ENCODE results near the gene SPAG6. TPM values are rescaled to one million over a fixed set of nuclear protein-coding genes. Genes with fewer than 3 reads are reported as not detected.

SPAG6 gene
- total RNA-seq, 2 experiments from 2014 or later: 0.70 to 0.90 TPM

DNA sequence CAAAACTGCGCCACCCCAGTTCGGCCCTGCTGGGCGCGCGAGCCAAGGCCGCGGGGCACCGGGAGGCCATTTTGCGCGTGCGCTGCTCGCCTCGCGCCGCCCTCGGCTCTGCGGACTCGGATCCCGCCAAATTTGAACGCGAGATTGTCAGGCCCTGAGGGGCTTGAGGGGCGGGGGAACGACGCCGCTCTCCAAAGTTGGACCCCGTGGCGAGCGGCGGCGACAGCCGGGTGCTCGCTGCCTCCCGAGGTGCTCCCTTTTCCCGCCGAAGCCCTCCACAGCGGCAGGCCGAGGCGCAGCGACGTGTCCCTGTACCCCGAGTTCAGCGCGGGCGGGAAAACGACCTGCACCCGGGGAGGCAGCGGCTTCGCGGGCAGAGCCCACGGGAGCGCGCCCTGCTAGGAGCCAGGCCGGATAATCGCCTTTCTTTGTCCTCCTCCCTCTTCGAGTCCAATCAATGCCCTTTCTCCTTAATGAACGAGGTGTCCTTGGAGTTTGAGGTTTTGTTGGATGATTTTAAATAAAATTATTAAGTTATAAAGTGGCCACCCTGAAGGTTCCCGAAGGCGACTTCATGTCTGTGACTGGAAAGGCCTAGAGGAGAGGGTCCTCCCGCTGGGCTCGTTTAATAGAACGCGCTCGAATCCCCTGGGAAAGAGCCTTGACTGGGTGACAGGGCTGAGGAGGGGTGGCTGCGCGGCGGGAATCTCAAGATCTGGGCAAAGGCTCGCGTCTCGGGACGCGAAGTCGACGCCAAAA, 10.7 kb upstream of the SPAG6 start:
- Mint-ChIP-seq H3K4me1 (ENCODE audit: low read depth) (peaks cover 52% of the 10 kb centered on the region), H3K9me3 (ENCODE audit: insufficient read depth) (no peaks in the 10 kb centered on the region), H3K27me3 (ENCODE audit: low read depth) (peaks cover 43% of the 10 kb centered on the region), H3K27ac (peak overlapping the region; percentile 74), H3K36me3 (ENCODE audit: low read depth) (peaks cover 21% of the 10 kb centered on the region), H3K4me3 (peak overlapping the region; percentile 74)
- no peak for DNase-seq
- ChIA-PET POLR2A (interaction anchor here (1.1 kb wide), 1 partner anchor 15 kb away, joined by 3 read pairs; no protein-coding TSS in a partner anchor), CTCF (interaction anchor here (0.9 to 1.1 kb wide), 2 partner anchors 9 to 15 kb away, joined by 3 to 4 read pairs; no protein-coding TSS in a partner anchor)
- peak; percentile 2 for ATAC-seq

DNA sequence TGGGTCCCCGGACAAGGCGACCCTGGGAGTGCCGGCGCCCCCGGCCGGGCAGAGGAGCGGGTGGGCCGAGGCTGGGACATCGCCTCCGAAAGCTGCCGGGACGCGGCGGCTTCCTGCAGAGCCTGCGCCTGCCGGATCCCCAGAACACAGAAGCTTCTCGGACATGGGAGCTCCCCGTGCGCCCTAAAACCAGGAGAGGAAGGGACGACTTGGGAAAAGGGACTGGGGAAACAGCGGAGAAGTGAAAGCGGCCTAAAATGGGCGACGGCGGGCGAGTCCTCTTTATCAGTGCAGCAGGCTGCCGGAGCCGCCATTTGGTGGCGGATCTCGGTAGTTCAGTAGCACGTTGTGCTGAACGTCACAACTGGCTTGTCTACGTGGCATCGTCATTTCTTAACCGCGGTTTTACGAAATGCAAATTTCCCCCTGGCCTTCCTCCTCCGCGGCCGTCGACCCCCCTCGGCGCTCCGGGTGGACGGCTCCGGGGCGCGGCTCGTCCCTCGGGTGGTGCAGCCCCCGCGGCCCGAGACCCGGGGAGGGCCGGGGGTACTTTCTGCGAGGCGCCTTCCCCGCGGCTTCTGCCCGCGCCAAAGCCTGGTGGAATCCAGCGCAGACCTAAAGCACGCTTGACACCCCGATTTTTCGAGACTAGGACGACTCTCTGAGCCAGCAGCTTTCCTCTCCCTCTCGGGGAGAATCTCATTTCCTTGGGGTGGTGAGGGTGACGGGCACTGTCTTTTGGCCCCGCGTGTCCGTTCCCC, 9.9 kb upstream of the SPAG6 start:
- Mint-ChIP-seq H3K27ac (peak overlapping the region; percentile 74), H3K9me3 (ENCODE audit: insufficient read depth) (no peaks in the 10 kb centered on the region), H3K4me1 (ENCODE audit: low read depth) (peaks cover 58% of the 10 kb centered on the region), H3K36me3 (ENCODE audit: low read depth) (peaks cover 17% of the 10 kb centered on the region), H3K27me3 (ENCODE audit: low read depth) (peaks cover 45% of the 10 kb centered on the region), H3K4me3 (peak overlapping the region; percentile 74)
- POLR2A ChIA-PET: interaction anchor here (1.1 kb wide), 1 partner anchor 15 kb away, joined by 3 read pairs; no protein-coding TSS in a partner anchor
- peak; percentile 66 for ATAC-seq
- peak; percentile 76 for DNase-seq
- CTCF ChIA-PET: interaction anchor here (0.9 to 1.1 kb wide), 2 partner anchors 9 to 16 kb away, joined by 3 to 4 read pairs; no protein-coding TSS in a partner anchor

DNA sequence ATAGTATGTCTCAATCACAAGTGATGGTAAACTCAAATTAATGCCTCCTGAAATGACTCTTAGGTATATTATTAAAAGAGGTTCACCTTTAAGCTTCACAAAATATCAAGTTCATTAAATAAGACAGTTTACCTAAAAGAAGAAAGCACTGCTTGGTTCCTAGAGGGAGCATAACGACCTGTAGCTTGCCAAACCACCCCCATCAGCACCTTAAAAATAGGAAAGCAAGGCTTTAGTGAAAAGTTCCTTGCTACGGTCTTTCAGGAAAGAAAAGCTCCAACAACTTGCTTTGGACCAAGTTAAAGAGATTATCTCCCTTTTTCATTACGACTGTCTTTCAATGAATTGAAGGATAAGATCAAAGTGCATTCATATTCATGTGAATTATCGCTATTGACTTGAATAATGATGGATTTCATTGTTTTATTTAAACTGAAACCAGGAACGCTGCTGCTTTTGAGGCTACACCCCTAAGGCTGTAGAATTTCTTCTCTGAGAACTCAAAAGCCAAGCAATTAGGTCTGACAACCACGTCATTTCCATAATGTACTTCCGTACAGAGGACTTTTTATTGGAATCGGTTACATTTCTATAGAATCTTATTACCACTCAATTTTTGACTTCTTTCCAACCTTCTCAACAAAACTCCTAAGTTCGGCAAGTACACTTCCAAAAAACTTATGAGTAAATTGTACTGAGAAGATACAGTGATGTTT, 7.0 kb upstream of the SPAG6 start:
- POLR2A ChIA-PET: interaction anchor here (0.6 kb wide), 2 partner anchors 39 to 358 kb away, joined by 3 to 4 read pairs; no protein-coding TSS in a partner anchor
- Mint-ChIP-seq H3K4me1 (ENCODE audit: low read depth) (peaks cover 55% of the 10 kb centered on the region), H3K36me3 (ENCODE audit: low read depth) (peaks cover 8% of the 10 kb centered on the region), H3K9me3 (ENCODE audit: insufficient read depth) (no peaks in the 10 kb centered on the region), H3K27me3 (ENCODE audit: low read depth) (peaks cover 60% of the 10 kb centered on the region), H3K4me3 (no peak overlapping the region), H3K27ac (no peak overlapping the region)
- CTCF ChIA-PET: interaction anchor here (1.0 to 1.6 kb wide), 2 partner anchors 27 to 328 kb away, joined by 3 to 4 read pairs; no protein-coding TSS in a partner anchor
- ATAC-seq (no peak), DNase-seq (no peak)

DNA sequence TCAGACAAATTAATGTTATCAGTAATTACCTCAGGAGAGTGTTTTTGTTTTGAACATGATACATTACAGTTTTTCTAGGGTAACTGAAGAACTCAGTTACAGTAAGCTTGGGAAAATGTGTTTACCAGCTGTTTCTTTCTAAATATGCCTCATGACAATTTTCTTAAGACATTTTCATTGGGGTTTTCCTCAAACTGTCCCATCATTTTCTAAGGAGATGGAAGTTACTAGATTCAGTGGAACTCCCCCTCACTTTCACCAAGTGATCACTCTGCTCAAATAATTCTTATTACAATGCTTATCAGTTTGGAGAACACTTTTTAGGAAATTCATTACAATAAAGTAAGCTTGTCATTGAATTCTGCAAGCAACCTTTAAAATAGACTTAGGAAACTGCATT, 6.4 kb upstream of the SPAG6 start:
- ChIA-PET CTCF (interaction anchor here (1.0 to 1.7 kb wide), 3 partner anchors 11 to 329 kb away, joined by 3 to 4 read pairs (median 4); no protein-coding TSS in a partner anchor), POLR2A (interaction anchor here (0.6 kb wide), 2 partner anchors 38 to 358 kb away, joined by 3 to 4 read pairs; no protein-coding TSS in a partner anchor)
- peaks cover 2% of the 10 kb centered on the region for H3K36me3 Mint-ChIP-seq (ENCODE audit: low read depth)
- no peak for DNase-seq
- H3K4me1 Mint-ChIP-seq (ENCODE audit: low read depth): peaks cover 49% of the 10 kb centered on the region
- peaks cover 61% of the 10 kb centered on the region for H3K27me3 Mint-ChIP-seq (ENCODE audit: low read depth)
- no peak overlapping the region for H3K27ac Mint-ChIP-seq
- H3K4me3 Mint-ChIP-seq: no peak overlapping the region
- no peak for ATAC-seq
- no peaks in the 10 kb centered on the region for H3K9me3 Mint-ChIP-seq (ENCODE audit: insufficient read depth)

DNA sequence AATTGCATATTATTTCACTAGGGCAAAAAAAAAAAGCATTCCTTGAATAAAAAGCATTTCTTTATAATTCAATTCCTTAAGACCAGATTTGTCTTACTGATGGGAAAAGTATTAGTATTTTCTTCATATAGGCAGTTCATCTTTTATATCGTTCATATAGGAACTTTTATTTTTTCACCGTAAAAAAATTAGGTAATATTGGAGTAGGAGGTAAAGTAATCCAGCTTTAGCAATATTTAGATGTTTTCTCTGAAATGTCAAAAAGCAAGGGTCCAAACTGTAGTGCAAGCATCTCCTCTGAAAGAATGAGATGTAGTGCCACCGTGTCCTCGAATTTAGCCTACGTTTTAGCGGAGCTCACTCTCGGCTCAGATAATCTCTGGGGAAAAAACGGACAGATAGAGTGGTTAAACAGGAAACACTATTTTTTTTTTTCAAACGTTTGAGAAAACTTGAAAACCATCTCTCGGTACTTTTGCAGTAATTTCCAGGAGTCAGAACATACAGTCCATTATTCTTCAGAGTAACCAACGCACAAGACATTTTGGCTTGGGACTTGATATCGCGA, 5.5 kb upstream of the SPAG6 start:
- Mint-ChIP-seq H3K9me3 (ENCODE audit: insufficient read depth) (no peaks in the 10 kb centered on the region), H3K27ac (peak overlapping the region; percentile 91), H3K4me1 (ENCODE audit: low read depth) (peaks cover 49% of the 10 kb centered on the region), H3K4me3 (peak overlapping the region; percentile 86), H3K27me3 (ENCODE audit: low read depth) (peaks cover 71% of the 10 kb centered on the region), H3K36me3 (ENCODE audit: low read depth) (peaks cover 8% of the 10 kb centered on the region)
- CTCF ChIA-PET: interaction anchor here (0.6 to 1.7 kb wide), 10 partner anchors 9 to 249 kb away, joined by 3 to 7 read pairs (median 4); partner anchors contain the start of gene COMMD3
- ATAC-seq (no peak), DNase-seq (no peak)
- POLR2A ChIA-PET: interaction anchor here (0.6 to 2.5 kb wide), 11 partner anchors 15 to 840 kb away, joined by 3 to 8 read pairs (median 4); partner anchors contain the start of gene DNAJC1

DNA sequence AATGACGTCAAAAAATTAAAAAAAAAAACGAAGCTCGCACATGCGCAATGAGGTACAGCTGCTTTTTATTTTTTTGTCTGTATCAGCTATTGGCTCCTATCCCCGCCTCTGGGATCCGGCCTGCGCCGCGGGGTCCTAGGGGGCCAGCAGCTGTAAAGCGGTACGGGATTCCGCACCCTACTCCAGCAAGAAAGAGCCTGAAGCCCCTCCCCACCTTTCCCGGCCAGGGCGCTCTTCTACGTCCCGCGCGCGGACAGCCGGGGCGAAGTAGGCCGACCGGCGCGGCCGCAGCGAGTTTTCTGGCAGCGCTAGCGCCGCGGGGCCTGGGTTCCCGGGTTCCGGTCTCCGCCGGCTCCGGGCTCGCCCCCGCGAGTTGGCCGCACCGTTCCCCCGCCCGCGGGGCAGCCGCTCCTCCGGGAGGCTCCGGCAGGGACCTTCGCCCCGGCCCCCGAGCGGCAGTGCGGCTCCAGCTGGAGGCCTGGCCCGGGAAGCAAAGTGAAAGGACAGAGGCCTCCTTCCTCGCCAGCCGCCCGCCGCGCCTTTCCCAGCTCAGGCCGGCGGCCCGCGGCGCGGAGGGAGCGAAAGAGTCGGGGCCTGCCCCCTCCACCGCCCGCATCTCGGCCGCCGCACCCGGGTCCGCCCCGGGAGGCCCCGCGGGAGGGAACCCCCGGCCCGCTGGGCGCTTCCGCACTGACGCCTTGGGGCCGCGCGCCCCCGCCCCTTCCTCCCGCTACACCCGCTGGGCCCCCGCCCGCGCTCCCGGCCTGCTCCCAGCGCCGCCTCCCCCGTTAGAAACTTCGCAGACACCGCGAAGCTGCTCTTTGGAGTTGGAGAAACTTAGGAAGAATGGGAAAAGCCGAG, 4.7 kb upstream of the SPAG6 start:
- peak; percentile 59 for ATAC-seq
- Mint-ChIP-seq H3K36me3 (ENCODE audit: low read depth) (peaks cover 9% of the 10 kb centered on the region), H3K4me3 (peak overlapping the region; percentile 86), H3K27ac (peak overlapping the region; percentile 91), H3K4me1 (ENCODE audit: low read depth) (peaks cover 47% of the 10 kb centered on the region), H3K9me3 (ENCODE audit: insufficient read depth) (no peaks in the 10 kb centered on the region), H3K27me3 (ENCODE audit: low read depth) (peaks cover 71% of the 10 kb centered on the region)
- peak; percentile 72 for DNase-seq
- POLR2A ChIA-PET: interaction anchor here (0.6 to 2.5 kb wide), 11 partner anchors 16 to 840 kb away, joined by 3 to 8 read pairs (median 4); partner anchors contain the start of gene DNAJC1
- CTCF ChIA-PET: interaction anchor here (0.6 to 1.7 kb wide), 10 partner anchors 9 to 649 kb away, joined by 3 to 7 read pairs (median 4); partner anchors contain the start of gene COMMD3

DNA sequence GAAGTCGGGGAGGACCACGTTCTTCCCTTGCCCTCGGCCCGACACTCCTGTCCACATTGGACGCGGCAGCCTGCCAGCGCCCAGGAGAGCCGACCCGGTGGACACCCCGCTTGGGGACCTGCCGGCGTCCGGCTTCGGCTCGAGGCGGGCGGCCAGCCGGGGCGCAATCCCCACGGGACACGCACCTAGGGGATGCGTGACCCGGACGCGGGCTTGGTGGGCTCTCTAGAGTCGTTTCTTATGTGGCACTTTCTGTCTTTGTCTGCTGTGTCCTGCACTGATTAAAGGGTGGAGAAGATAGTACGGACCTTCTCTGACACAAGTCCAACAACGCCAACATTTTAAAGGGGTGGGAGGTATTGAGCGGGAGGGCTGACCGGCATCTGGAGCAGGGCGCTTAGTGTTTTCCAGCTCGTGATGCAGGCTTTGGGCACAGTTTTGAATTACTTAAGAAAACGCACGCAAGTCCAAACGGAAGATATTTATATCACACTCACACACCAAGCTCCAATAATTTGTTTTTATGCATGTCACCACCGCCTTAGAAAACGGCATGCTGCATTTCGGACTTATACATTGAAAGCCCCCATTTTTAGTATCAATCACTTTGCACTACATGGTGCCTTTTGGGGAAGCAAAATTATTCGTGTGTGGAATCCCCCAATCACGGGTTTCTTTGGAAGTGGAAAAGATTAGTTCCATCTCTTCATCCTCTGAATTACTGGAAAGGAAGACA, 3.9 kb upstream of the SPAG6 start:
- Mint-ChIP-seq H3K36me3 (ENCODE audit: low read depth) (peaks cover 9% of the 10 kb centered on the region), H3K27ac (peak overlapping the region; percentile 55), H3K4me3 (peak overlapping the region; percentile 69), H3K9me3 (ENCODE audit: insufficient read depth) (no peaks in the 10 kb centered on the region), H3K27me3 (ENCODE audit: low read depth) (peaks cover 76% of the 10 kb centered on the region), H3K4me1 (ENCODE audit: low read depth) (peaks cover 48% of the 10 kb centered on the region)
- ChIA-PET POLR2A (interaction anchor here (1.4 to 2.5 kb wide), 3 partner anchors 17 to 27 kb away, joined by 7 to 8 read pairs (median 7); no protein-coding TSS in a partner anchor), CTCF (interaction anchor here (1.0 to 1.7 kb wide), 5 partner anchors 10 to 648 kb away, joined by 3 to 7 read pairs (median 6); no protein-coding TSS in a partner anchor)
- ATAC-seq (peak; percentile 5), DNase-seq (no peak)

DNA sequence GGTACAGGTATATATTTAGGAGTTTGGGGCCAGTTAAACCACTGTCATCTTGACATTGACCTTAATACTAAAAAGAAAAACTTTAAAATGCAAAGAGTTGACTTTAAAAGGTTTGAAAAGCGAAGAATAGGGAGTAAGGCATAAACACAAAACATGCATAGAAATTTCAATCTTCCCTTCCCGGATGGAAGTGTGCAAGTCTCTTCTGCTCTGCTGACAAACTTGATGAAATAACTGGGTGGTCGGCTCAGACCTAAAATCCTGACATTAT, 3.4 kb upstream of the SPAG6 start:
- Mint-ChIP-seq H3K9me3 (ENCODE audit: insufficient read depth) (no peaks in the 10 kb centered on the region), H3K27me3 (ENCODE audit: low read depth) (peaks cover 76% of the 10 kb centered on the region), H3K4me1 (ENCODE audit: low read depth) (peaks cover 45% of the 10 kb centered on the region), H3K27ac (no peak overlapping the region), H3K4me3 (peak overlapping the region; percentile 69), H3K36me3 (ENCODE audit: low read depth) (peaks cover 9% of the 10 kb centered on the region)
- ChIA-PET POLR2A (interaction anchor here (2.5 kb wide), 1 partner anchor 19 kb away, joined by 8 read pairs; no protein-coding TSS in a partner anchor), CTCF (no interaction called here)
- DNase-seq (no peak), ATAC-seq (no peak)

DNA sequence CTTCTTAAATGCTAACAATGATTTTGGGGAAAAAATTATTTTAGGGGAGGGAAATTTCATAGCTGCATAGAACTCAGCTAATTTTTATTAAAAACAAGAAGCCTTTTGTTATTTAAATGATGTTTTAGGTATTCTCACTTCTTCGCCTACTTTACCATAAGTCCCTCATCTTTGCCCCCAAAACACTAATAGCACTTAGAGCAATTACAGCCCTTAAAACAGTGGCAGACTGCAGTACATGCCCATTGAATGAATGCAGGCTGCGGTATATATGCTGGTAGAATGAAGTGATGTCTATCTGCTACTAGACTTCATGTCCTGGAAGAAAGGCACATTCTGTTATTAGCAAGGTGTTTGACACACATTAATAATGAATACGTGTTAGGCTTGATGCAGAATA, 2.9 kb upstream of the SPAG6 start:
- no peak for DNase-seq
- H3K4me3 Mint-ChIP-seq: no peak overlapping the region
- POLR2A ChIA-PET: no interaction called here

More for the DNA sequence above, 2.9 kb upstream of the SPAG6 start:
- H3K27ac Mint-ChIP-seq: no peak overlapping the region
- H3K9me3 Mint-ChIP-seq (ENCODE audit: insufficient read depth): no peaks in the 10 kb centered on the region
- ATAC-seq: no peak
- peaks cover 9% of the 10 kb centered on the region for H3K36me3 Mint-ChIP-seq (ENCODE audit: low read depth)
- CTCF ChIA-PET: no interaction called here
- peaks cover 39% of the 10 kb centered on the region for H3K4me1 Mint-ChIP-seq (ENCODE audit: low read depth)
- H3K27me3 Mint-ChIP-seq (ENCODE audit: low read depth): peaks cover 74% of the 10 kb centered on the region

Data from activated CD8-positive, alpha-beta T cell treated with anti-CD3 and anti-CD28 coated beads, Interleukin-2, amount 10 ng/mL, durations not matched to agents 7 days and 5 days (primary cell).